Stomach (tissue), 9 donors: ENCODE measurements around the gene NRP2. TPM values are rescaled to one million over a fixed set of nuclear protein-coding genes. Genes with fewer than 3 reads are reported as not detected.

Experiments
- DNase-seq, 2 donors: peaks; one replicate each; pipeline versions ENCODE4 v3.0.0 to v3.0.0-alpha.2; 2013 to 2019
- H3K27ac ChIP-seq, 5 donors: fragments of 200-600 bp in 4 of 5; sonication (generic) in 4 of 5; one replicate each; pipeline ENCODE4 v1.5.1; 2013 to 2019; ENCODE audit warnings: mild to moderate bottlenecking in 1 of 5, moderate library complexity in 1 of 5
- H3K27me3 ChIP-seq, 3 donors: fragments of 200-600 bp; sonication (generic); one replicate each; pipeline ENCODE4 v1.5.1; 2017 to 2019; ENCODE audit warnings: mixed run types in 1 of 3
- H3K36me3 ChIP-seq, 4 donors: fragments of 200-600 bp; sonication (generic); 1 replicate in 3 of 4; 2 replicates in 1 of 4; pipeline ENCODE4 v1.5.1; 2016 to 2019
- H3K4me1 ChIP-seq, 4 donors: fragments of 200-600 bp; sonication (generic); one replicate each; pipeline ENCODE4 v1.5.1; 2016 to 2019
- H3K4me3 ChIP-seq, 4 donors: fragments of 200-600 bp; sonication (generic) in 3 of 4; one replicate each; pipeline ENCODE4 v1.5.1; 2016 to 2019; ENCODE audit warnings: mild to moderate bottlenecking in 1 of 4
- H3K9me3 ChIP-seq, 4 donors: fragments of 200-600 bp; sonication (generic); one replicate each; pipeline ENCODE4 v1.5.1; 2016 to 2019
- EP300 ChIP-seq: sonication (generic); formaldehyde crosslinking; IDR thresholded peaks from one replicate; pipeline ENCODE4 v1.6.1; 2017; ENCODE audit warnings: antibody characterized with exemption
- POLR2A ChIP-seq, 4 donors: fragments of 450-650 bp; IDR thresholded peaks; one replicate each; pipeline ENCODE4 v1.6.1; 2016; ENCODE audit warnings: antibody characterized with exemption in 4 of 4, control low read depth in 2 of 4, mild to moderate bottlenecking in 1 of 4, moderate library complexity in 1 of 4
- POLR2AphosphoS5 ChIP-seq, 3 donors: sonication (generic); formaldehyde crosslinking; IDR thresholded peaks; one replicate each; pipeline ENCODE4 v1.6.1; 2016; ENCODE audit warnings: antibody characterized with exemption in 3 of 3
- WGBS, 5 donors: extraction: QIAGEN DNeasy Blood & Tissue Kit in 3 of 5; methylation state at CpG; one replicate each; pipeline versions ENCODE4 v1.1.5 to v1.1.7; 2013 to 2018; 5-methylcytosine and 5-hydroxymethylcytosine counted together
- intact Hi-C: fragments of 100-400 bp; cut with DNase I; formaldehyde crosslinking; loops from one replicate; pipeline ENCODE4 v1.15.1; 2023; ENCODE audit warnings: low total_unique reads
- polyA plus RNA-seq, 3 donors: library from polyadenylated mRNA; stranded (reverse); fragments of 200-250 nt; gene quantifications; one replicate each; pipeline ENCODE4 v1.2.3, GENCODE V29; 2013
- total RNA-seq, 5 donors: library from RNA; depleted of rRNA; stranded (reverse); fragments of >200 nt; gene quantifications; one replicate each; pipeline versions ENCODE4 v1.1.0 to v1.2.3, GENCODE V29; 2014 to 2016
- TF ChIP-seq, protein P1 (sequence below), 7 experiments: fragments of 450-650 bp in 4 of 7; fragments of 200-600 bp in 3 of 7; sonication (generic) in 3 of 7; IDR thresholded peaks; one replicate each; pipeline ENCODE4 v1.5.1; 2016 to 2019; ENCODE audit warnings: antibody characterized with exemption in 7 of 7, control low read depth in 2 of 7, mild to moderate bottlenecking in 1 of 7
- donor health status: healthy with polysubstance abuse.
- donor health status: Bipolar disorder and iron deficiency.
- donor health status: healthy.

NRP2 gene
- total and polyA plus RNA-seq, 8 donors = 0.92 to 166 (median 31.6) TPM

GRCh38 chr2:205802941-205803340, 120.6 kb downstream of the NRP2 start:
- H3K27ac ChIP-seq = peak overlapping the region in 2 of 5 donors; percentile 74 to 83
- H3K4me3 ChIP-seq = no peak overlapping the region
- no peaks in the 10 kb centered on the region for H3K27me3 ChIP-seq
- TF ChIP-seq EP300 (no peak), POLR2A (IDR thresholded peaks at IDR 0.05) (no peak), POLR2AphosphoS5 (IDR thresholded peaks at IDR 0.05) (no peak)
- TF ChIP-seq, protein P1, sequence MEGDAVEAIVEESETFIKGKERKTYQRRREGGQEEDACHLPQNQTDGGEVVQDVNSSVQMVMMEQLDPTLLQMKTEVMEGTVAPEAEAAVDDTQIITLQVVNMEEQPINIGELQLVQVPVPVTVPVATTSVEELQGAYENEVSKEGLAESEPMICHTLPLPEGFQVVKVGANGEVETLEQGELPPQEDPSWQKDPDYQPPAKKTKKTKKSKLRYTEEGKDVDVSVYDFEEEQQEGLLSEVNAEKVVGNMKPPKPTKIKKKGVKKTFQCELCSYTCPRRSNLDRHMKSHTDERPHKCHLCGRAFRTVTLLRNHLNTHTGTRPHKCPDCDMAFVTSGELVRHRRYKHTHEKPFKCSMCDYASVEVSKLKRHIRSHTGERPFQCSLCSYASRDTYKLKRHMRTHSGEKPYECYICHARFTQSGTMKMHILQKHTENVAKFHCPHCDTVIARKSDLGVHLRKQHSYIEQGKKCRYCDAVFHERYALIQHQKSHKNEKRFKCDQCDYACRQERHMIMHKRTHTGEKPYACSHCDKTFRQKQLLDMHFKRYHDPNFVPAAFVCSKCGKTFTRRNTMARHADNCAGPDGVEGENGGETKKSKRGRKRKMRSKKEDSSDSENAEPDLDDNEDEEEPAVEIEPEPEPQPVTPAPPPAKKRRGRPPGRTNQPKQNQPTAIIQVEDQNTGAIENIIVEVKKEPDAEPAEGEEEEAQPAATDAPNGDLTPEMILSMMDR (IDR thresholded peaks at IDR 0.05) = no peak
- intact Hi-C loops = no loop called here
- H3K36me3 ChIP-seq = no peaks in the 10 kb centered on the region
- DNase-seq = no peak
- WGBS, 5 donors = 75 to 84% (median 82%) methylated on average over 6 of the region's 6 CpGs
- peaks cover 20 to 51% (median 40%) of the 10 kb centered on the region in 4 donors for H3K4me1 ChIP-seq
- peaks cover 0 to 14% (median 8%) of the 10 kb centered on the region in 4 donors for H3K9me3 ChIP-seq

- H3K9me3 ChIP-seq = peaks cover 0 to 9% (median 4%) of the 10 kb centered on the region in 4 donors
- no peaks in the 10 kb centered on the region for H3K36me3 ChIP-seq
- intact Hi-C loops = no loop called here
- DNase-seq = no peak
- 72 to 87% (median 87%) methylated on average over 1 of the region's 1 CpG for WGBS, 5 donors
- no peak overlapping the region for H3K27ac ChIP-seq
- H3K4me3 ChIP-seq = no peak overlapping the region
- peaks cover 20 to 57% (median 40%) of the 10 kb centered on the region in 4 donors for H3K4me1 ChIP-seq
- H3K27me3 ChIP-seq = no peaks in the 10 kb centered on the region
- no peak for TF ChIP-seq POLR2AphosphoS5 (IDR thresholded peaks at IDR 0.05)
- TF ChIP-seq, protein P1 (IDR thresholded peaks at IDR 0.05) = no peak
- TF ChIP-seq EP300 = no peak
- TF ChIP-seq POLR2A (IDR thresholded peaks at IDR 0.05) = no peak
Observed at GRCh38 chr2:205803500-205803899, 121.2 kb downstream of the NRP2 start.

DNA sequence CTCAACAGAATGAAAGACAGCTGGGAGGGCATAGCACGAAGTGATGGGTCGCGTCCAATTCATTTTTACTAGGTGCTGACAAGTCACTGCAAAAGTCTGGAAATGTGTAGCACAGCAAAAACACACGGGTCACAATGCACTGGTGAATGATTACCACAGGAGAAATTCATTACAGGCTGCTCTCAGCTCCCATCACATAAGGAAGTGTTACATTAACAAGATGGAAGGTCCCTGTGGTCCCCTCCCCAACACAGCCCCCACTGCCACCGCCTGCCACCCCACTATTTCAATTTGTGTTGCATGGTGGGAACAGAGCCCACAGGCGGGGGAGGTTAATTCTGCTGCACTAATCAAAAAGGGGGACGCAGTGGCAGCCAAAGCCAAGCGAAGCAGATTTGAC, 122.8 kb downstream of the NRP2 start:
- WGBS, 5 donors = 89 to 95% (median 93%) methylated on average over 8 of the region's 8 CpGs
- H3K4me1 ChIP-seq = peaks cover 19 to 59% (median 38%) of the 10 kb centered on the region in 4 donors
- H3K9me3 ChIP-seq = no peaks in the 10 kb centered on the region
- TF ChIP-seq, protein P1 (IDR thresholded peaks at IDR 0.05) = no peak
- no peak for TF ChIP-seq POLR2A (IDR thresholded peaks at IDR 0.05)
- TF ChIP-seq POLR2AphosphoS5 (IDR thresholded peaks at IDR 0.05) = no peak
- TF ChIP-seq EP300 = no peak
- H3K27me3 ChIP-seq = no peaks in the 10 kb centered on the region
- no peak overlapping the region for H3K27ac ChIP-seq
- intact Hi-C loops = no loop called here
- H3K4me3 ChIP-seq = no peak overlapping the region
- DNase-seq = no peak
- H3K36me3 ChIP-seq = no peaks in the 10 kb centered on the region

DNA sequence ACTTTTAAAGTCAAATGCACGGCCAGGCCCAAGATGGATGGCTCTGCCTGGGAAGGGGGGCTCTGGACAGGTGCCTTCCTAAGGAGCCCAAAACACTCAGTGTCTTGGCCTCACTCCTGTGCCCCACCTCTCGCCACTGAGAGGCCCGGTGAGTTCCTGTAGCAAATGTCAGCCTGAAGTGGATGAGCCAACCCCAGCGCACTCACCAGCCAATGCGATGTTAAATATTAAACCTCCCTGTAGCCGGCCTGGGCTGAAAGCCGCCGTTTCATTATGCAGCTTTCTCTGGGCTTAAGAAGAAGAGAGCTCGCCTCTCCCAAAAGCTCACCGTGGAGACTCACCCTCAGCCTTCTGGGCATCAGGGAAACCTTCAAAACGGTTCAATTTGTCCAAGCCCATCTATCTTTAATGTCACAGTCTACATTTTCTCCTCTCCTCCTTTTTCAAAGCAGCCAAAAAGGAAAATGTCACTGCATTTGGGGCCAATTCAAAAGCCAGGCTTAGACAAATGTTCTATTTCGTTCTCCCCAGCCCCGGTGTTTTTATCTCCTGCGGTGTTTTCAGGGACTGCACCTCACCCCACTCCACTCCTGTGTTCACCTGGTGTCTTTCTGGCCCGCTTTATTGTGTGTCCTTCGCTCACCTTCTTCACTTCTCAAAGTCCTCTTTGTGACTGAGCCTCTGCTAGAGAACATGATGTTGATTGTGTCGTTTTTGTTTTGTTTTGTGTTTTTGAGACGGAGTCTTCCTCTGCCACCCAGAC, 124.0 kb downstream of the NRP2 start:
- H3K4me1 ChIP-seq = peaks cover 8 to 49% (median 27%) of the 10 kb centered on the region in 4 donors
- H3K36me3 ChIP-seq = no peaks in the 10 kb centered on the region
- intact Hi-C loops = no loop called here
- DNase-seq = peak; percentile 75 to 77
- no peak overlapping the region for H3K4me3 ChIP-seq
- H3K27ac ChIP-seq = peak overlapping the region; percentile 36 to 76 (median 51)
- no peaks in the 10 kb centered on the region for H3K9me3 ChIP-seq
- WGBS, 5 donors = 32 to 56% (median 38%) methylated on average over 17 to 18 of the region's 18 CpGs
- no peaks in the 10 kb centered on the region for H3K27me3 ChIP-seq
- no peak for TF ChIP-seq POLR2AphosphoS5 (IDR thresholded peaks at IDR 0.05)
- no peak for TF ChIP-seq POLR2A (IDR thresholded peaks at IDR 0.05)
- TF ChIP-seq, protein P1 (IDR thresholded peaks at IDR 0.05) = no peak
- no peak for TF ChIP-seq EP300
